ENCODE results near the gene APBA1.

DNA sequence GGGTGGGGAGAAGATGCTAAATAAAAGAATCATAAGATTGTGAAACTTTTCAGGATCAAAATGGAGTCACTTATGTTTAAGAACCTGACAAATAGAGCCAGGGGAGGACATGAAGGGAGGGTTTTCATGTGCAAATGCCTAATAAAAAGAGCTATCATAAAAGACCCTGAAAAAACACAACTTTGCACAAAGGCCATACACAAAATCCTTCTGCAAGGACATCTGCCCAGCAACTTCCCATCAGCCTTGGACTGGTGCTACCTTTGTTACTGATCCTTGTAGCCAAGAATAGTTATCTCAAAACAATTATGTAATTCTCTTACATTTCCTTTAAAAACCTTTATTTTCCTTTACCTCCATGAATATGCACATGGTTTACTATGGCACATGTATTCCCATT lies 63.0 kb downstream of the APBA1 start:
- TF ChIP-seq CTCF (IDR thresholded peaks at IDR 0.05; ENCODE audit: low read depth, low read length, poor library complexity, severe bottlenecking) (no peak), EZH2phosphoT487 (IDR thresholded peaks at IDR 0.05; ENCODE audit: borderline replicate concordance, low read length) (no peak)
